Neural cell (in vitro differentiated cells): Measurements from ENCODE around the gene ICOSLG.

Experiments
- EP300 ChIP-seq: fragments of 450-650 bp; conservative IDR thresholded peaks from 2 replicates; pipeline ENCODE4 v1.6.1; 2014; ENCODE audit warnings: antibody characterized with exemption, mild to moderate bottlenecking, moderate library complexity; ENCODE audit not compliant: poor library complexity, severe bottlenecking
- EZH2 ChIP-seq: fragments of 200-600, 300-800 bp; shearing (Covaris generic), sonication (generic); IDR thresholded peaks from 2 replicates; pipeline ENCODE4 v1.6.1; 2014; ENCODE audit warnings: antibody characterized with exemption, low read length, borderline replicate concordance, mild to moderate bottlenecking; ENCODE audit not compliant: insufficient read depth, poor library complexity, severe bottlenecking
- RAD21 ChIP-seq: fragments of 450-650 bp; conservative IDR thresholded peaks from 2 replicates; pipeline ENCODE4 v1.6.1; 2014; ENCODE audit warnings: antibody characterized with exemption, mild to moderate bottlenecking, moderate library complexity
- TAF1 ChIP-seq: IDR thresholded peaks from 2 replicates; pipeline ENCODE4 v1.6.1; 2012; ENCODE audit warnings: low read depth
- TF ChIP-seq, protein P1 (sequence below): fragments of 450-650 bp; IDR thresholded peaks from 2 replicates; pipeline ENCODE4 v1.5.1; 2014; ENCODE audit warnings: antibody characterized with exemption, mild to moderate bottlenecking, moderate library complexity; ENCODE audit not compliant: poor library complexity, severe bottlenecking

DNA sequence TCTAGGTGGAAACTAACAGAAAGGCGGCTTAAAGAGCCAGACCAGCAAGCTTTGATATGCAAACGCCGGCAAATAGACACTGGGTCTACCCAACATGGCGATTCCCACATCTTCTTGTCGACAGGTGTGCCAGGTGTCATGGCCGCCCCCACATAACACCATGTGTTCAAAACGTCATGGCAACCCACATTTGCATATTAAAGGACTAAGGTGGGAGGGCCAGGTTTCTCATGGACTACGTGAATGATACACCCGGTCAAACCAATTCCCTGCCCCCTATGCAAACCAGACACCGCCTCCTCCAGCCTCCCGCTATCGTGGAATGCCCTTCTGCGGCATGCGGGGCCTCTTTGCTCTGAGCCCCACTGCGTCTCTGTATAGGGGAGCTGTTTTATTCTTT lies 41.3 kb downstream of the ICOSLG start:
- TF ChIP-seq, protein P1, sequence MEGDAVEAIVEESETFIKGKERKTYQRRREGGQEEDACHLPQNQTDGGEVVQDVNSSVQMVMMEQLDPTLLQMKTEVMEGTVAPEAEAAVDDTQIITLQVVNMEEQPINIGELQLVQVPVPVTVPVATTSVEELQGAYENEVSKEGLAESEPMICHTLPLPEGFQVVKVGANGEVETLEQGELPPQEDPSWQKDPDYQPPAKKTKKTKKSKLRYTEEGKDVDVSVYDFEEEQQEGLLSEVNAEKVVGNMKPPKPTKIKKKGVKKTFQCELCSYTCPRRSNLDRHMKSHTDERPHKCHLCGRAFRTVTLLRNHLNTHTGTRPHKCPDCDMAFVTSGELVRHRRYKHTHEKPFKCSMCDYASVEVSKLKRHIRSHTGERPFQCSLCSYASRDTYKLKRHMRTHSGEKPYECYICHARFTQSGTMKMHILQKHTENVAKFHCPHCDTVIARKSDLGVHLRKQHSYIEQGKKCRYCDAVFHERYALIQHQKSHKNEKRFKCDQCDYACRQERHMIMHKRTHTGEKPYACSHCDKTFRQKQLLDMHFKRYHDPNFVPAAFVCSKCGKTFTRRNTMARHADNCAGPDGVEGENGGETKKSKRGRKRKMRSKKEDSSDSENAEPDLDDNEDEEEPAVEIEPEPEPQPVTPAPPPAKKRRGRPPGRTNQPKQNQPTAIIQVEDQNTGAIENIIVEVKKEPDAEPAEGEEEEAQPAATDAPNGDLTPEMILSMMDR, result no peak
- TF ChIP-seq RAD21, result no peak
- TF ChIP-seq EP300, result no peak
- TF ChIP-seq EZH2, result no peak
- TF ChIP-seq TAF1, result no peak
